ENCODE results near the gene P2RX2.

P2RX2 gene

DNA sequence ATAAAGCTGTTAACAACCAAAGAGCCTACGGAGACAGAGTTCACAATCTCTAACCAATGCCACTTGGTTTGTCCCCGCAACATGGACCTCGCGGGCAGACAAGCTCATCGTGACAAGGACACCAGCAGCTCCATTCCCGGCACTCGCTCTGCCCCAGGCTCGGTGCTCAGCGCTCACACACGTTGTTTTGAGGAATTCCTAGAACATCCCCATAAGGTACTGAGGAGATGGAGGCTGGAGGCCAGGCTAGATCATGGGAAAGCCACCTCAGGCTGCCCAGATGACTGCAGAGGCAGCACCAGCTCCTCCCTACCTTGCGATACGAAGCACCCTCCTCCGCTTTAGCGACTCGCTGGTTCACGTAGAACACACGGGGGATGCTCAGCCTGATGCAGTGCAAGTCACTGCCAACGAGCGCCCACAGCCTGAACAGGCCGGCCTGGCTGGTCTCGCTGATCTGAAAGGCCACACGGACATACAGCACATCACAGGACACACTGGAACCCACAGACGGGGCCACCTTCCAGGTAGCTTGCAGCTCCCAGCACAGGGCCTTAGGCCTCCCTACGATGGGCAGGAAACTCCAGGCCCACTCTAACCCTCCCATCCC is 30.1 kb downstream of the P2RX2 start:
- no peak for DNase-seq
- intact Hi-C loops (cut with DNase I): no loop called here

DNA sequence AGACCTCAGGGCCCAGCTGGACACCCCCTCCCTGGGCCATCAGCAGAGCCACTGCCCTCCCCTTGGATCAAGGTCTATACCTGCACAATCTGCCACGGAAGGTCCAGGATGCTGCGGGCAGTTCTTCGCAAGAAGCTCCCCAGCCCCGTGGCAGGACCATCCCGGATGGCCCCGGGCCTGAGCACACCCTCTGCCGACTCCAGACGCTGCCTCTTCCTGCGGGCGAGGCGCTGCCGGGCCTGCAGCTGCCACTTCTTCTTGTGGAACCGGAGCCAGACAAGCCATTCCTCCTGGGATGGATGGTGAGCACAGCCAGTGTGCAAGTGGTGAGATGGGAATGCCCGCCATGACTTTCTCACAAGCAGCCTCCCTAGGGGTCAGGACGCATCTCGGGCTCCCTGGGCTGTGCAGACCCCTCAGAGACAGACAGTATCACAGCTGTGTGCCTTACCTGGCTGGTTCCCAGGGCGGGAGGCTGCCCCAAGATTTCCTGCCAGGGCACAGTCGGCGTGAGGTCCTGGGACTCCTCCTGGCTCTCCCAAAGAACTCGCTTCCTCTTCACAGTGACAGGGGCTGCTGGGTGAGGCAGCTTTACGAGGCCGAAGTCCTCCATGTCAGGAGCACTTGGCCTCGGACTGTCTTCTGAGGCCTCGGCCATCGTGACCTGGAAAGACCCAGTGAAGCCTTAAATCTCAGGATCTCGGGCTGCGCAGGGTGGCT is 30.8 kb downstream of the P2RX2 start:
- intact Hi-C loops (cut with DNase I): no loop called here
- DNase-seq: no peak

DNA sequence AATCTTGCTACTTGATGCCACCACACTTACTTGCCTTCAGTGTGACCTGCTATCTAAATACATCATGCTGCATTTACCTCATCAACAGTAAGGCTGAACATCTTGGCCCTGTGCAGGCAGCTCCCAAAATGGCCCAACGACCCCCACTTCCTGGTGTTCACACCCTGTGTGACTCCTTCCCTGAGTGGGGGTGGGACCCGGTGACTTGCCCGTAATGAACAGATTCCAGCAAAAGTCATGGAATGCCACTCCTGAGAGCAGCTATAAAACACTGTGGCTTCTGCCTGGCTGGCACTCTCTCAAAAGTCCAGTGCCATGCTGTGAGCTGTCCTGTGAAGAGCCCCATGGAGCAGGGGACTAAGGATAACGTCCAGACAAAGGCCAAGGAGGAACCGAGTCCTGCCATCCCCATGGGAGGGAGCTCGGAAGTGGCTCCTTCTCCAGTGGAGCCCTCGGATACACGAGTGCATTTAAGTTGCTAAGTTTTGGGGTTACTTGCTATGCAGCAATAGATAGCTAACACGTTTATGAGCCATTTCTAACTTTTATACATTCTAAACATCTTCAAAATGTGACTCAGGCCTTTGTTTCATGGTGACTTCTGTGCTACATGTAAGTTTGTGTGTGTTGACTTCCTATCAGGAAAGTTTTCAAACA is 33.0 kb downstream of the P2RX2 start:
- DNase-seq: no peak
- intact Hi-C loops (cut with DNase I): no loop called here

DNA sequence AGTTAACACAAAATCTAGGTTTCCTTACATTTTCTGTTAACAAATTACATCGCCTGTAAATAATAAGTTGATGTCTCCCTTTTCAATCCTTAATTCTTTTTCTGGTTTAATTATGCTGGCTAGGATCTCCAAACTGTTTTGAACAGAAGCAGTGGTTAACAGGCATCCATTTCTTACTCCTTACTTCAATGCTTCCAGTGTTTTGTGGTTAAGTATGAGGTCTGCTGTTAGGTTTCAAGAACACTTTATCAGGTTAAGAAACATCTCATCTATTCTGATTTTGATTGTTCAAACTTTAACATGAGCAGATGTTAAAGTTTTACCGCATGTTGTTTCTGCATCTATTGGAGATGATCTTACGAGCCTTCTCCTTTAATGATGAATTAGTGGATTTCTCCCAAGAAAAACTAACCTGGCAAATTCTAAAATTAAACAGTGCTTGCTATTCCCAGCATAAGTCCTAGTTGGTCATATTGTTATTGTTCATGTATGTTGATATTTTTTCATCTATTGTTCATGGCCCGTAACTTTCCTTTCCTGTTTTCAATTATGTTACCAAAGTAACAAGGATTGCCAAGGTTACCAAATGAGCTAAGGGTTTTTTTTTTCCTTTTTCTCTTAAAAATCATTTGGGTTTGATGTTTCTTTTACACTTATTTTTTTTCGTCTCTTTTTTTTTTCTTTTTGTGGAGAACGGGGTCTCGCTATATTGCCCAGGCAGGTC is 35.2 kb downstream of the P2RX2 start:
- DNase-seq: no peak
- intact Hi-C loops (cut with DNase I): no loop called here

DNA sequence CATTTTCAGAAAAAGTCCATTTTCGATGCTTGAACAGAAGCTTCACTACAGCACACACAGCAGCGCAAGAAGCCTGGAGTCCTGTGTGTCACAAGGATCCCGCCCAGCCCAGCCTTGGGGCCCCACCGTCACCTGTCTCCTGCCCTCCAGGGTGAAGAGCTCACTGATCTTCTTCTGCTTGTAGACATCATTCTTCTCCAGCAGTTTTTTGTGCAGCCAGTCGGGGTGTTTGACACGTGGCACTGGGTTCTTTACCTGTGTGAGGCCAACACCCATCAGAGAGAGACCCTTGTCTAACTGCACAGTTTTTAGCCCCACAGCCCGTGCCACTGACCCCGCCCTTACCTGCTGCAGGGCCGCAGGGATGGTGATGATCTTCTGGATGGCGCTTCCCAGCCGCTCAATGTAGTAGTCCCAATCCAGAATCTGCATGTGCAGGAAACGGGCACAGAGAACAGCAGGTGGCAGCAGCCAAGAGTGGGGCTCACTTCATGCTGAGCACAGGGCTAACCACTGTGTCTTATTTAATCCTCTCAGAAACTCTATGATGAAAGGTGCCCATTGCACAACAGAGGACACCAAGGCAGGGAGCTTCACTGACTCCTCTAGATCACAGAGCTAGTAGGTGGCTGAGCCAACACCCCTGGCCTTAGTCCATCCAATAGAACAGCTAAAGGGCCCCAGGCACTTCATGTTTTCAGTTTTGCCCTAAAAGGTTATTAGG is 38.6 kb downstream of the P2RX2 start:
- intact Hi-C loops (cut with DNase I): no loop called here
- no peak for DNase-seq

DNA sequence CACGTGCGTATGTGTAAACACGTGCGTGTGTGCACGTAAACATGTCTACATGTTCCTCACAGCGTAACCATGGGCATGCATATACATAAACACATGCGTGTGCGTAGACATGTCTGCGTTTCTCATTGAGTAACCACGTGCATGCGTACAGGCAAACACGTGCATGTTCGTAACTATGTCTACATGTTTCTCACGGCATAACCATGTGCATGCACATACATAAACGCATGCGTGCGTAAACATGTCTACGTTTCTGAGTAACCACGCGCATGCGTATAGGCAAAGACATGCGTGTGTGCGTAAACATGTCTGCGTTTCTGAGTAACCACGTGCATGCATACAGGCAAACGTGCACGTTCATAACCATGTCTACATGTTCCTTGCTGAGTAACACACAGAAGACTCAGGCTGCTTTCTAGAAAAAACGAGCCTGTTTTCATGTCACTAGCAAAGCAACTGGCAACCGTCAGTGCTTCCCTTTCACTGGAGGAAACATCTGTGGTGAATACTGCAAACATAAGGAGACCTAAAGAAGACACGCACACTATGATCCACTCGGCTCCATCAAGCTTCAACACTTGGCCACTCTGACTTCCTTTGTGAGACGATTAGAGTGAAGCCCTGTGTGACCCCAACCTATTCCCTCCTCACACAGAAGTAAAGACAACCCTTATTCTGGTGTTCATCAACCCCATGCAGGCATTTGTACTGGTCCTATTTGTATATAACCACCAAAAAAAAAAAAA is 39.7 kb downstream of the P2RX2 start:
- no peak for DNase-seq
- intact Hi-C loops (cut with DNase I): no loop called here

DNA sequence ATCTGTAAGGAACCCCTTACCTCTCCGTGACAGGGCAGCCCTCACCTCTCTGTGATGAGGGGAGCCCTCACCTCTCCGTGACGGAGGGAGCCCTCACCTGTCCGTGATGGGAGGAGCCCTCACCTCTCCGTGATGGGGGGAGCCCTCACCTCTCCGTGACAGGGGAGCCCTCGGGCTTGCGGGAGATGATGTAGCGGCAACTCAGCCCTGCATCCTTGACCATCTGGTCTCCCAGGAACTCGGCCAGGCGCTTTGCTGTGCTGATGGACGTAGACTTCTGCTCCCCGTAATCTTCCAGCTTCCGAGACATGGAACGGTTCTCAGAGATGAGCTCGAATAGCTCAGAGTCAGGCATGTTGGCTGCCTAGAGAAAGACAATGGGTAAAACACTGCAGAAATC is 40.6 kb downstream of the P2RX2 start:
- intact Hi-C loops (cut with DNase I): no loop called here
- DNase-seq: no peak

DNA sequence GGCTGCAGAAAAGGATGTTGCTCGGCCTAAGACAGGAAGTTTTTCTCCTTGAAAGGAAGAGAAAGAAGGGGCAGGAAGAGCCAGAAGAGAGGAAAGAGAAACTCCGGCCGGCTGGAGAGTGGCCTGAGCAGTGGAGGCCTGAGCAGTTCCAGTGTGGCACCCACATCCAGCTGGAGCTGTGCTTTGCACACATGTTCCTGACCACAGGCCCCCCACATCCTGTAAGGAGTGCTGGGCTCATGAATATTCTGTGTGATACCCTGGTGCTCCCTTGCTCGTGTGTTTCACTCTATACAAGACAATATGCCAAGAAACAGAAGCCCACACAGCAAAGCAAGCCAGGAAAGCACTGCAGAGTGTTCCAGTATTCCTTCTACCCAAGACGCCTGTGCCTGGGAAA is 41.5 kb downstream of the P2RX2 start:
- DNase-seq: no peak
- intact Hi-C loops (cut with DNase I): no loop called here

DNA sequence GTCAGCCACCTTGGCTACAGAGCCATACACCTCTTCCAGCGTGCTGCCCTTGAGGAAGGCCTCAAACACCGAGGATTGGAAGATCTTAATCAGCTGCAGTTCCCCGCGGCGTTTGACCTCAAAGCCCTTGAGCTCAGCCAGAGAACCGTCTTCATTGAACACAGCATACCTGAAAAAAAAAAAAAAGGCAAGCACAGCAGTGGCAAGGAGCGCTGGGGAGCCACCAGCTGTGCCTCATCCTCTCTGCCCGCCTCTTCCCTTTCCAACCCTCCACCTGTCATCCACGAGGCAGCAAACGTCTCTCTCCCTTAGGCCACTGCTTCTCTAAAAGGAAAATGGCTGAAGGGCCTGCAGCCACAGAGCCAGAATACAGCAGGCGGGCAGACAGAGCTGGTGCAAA is 42.4 kb downstream of the P2RX2 start:
- no peak for DNase-seq
- intact Hi-C loops (cut with DNase I): no loop called here

DNA sequence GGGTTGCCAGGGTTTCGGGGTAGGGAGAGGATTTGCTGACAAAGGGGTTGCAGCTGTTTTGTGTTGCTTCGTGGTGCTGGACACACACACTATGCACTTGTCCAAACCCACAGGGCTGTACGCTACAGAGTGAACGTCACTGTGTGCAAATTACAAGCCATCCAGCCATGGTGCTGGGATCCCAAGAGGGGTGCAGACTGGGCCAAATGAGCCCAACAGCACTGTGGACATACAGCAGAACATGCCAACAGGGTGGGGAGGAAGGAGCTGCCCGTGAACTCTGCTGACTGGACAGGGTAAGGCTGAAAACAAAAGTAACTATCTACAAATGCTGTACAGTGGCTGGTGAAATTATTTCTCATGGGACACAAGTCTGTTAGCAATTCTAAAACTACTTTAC is 43.4 kb downstream of the P2RX2 start:
- no peak for DNase-seq
- intact Hi-C loops (cut with DNase I): no loop called here

DNA sequence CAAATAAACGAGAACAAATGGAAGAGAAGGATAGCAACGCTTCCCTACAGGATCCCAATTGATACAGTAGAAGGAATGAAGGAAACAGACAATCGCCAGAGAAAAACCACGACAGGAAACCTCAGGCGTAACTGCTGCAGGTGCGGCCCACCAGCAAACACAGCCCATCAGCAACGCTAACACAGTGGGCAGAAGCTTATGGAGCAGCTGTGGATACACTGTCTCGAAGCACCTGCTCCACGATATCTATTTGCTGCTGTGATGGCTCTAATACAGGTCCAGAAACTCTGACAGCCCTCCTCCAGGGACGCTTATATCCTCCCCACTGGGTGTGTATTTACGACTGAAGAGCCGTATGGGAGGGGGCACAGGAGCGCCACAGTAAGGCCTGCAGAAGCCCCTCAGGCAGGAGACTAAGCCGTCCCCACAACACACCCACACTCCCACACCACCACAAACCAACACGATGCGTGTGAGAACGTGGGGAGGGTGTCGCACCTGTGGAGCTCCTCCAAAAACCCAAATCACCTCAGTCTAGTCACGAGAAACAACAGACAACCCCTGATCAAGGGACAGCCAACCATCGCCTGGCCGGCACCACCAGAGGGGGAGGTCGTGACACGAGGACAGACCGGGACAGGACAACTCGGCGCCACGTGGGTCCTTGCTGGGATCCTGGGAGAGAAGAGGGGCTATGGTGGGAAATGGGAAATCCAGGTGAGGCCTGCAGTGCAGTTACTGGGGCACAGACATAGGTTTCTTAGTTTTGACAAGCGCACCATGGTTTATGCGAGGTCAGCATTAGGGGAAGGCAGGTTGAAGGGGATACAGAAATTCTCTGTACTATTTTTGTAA is 44.6 kb downstream of the P2RX2 start:
- intact Hi-C loops (cut with DNase I): no loop called here

DNA sequence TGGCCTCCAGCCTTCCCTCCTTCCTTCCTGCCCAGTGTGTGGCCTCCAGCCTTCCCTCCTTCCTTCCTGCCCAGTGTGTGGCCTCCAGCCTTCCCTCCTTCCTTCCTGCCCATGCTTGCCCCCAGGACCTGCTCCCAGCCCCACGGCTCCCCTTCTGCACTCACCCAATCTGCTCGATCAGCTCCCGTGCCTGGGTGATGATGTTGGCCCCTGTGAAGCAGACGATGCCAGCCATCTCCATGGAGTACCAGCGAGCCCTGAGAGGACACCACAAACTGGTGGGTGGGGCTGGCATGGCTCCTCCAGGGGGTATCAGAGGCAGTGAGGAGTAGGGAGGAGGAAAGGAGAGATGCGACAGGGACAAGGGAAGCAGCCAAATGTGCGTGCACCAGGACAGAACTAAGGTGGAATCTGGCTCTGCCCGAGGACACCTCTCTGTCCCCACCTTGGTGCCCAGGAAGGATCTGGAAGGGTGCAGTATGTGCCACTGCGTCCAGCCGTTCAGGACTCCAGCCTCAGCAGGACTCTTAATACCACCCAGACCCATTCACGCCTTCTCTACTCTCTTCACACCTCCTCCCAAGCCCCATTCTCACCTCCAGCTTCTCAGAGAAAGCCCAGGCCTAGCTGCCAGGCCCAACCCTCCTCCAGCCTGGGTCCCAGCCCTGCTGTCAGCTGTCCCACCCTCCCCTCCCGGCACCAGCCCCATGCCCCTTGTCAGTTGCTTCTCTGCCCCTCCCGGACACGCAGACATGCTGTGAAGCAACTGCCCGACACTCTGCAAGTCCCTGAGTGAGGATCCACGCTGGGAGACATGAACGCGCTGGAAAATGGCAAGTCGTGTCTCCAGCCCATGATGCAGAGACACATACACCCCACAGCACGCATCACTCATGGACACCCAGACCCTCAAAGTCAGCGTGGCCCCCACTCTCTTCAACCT is 45.9 kb downstream of the P2RX2 start:
- no peak for DNase-seq
- intact Hi-C loops (cut with DNase I): no loop called here

More for the DNA sequence above, 44.6 kb downstream of the P2RX2 start:
- DNase-seq: no peak

DNA sequence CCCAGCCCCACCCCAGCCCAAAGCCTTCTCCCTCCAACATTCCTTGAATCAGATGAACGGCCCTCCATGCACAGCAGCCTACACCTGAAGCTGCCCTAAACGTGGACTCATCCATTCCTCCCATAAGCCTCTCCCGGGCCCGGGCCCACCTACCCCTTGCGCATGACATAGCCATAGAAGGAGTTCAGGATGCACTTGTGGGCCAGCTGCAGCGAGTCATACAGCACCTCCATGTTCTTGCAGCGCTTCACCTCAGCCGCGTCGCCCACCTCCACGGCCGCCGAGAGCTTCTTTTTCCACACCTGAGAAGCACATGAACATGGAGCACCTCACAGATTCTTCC is 46.5 kb downstream of the P2RX2 start:
- intact Hi-C loops (cut with DNase I): no loop called here
- DNase-seq: no peak

DNA sequence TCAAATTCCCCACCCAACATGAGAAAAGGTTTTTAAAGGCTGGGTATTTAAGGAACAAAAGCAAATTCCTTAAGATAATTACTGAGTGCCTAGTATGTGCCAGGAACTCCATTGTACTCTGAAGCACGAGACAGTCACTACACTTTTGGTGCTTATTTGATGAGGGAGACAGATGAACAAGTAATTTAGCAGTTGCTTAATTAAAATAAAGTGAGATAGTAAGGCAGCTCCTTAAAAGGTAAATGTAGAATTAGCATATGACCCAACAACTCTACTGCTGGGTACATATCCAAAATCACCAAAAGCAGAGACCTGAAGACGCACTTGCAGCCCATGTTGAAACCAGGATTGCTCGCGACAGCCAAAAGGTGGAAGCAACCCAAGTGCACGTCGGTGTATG is 47.2 kb downstream of the P2RX2 start:
- DNase-seq: no peak
- intact Hi-C loops (cut with DNase I): no loop called here

DNA sequence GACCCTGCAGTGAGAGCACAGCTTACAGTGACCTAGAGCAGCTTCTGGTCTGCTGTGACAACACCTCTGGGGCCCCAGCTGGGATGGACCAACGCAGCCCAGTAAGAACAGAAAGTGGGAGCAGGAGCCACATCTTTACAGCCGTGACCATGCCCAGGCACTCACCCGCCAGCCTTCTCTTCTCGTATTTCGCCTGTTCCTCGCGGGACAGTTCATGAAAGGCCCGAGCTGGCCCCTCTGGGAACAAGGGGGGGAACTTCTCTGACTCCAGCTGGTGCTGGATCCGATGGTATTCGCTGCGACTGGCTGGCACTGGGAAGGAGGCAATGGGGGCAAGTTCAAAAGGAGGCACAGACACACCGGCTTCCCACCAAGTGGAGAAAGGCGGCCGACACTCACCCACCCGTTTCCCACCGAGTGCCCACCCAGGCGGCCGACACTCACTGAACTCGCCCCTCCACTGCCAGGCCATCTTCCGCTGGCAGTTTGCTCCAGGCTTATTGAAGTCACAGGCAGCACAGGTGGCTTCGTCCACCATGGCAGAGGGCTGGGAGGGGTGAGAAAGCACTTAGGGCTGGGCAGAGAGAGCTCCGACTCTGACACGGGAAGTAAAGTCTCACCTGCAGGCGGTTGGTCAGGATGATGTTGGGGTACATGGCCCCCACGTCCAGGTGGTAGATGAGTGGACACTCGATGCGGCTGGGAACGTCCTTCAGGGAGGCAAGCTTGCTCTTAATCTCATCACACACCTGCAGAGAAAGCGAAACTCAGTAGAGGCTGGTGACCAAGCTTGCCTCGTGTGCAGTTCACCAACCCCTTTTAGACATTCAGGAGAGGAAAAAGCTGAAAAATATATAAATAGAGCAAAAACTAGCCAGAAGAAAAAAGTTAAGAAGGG is 49.9 kb downstream of the P2RX2 start:
- no peak for DNase-seq
- intact Hi-C loops (cut with DNase I): no loop called here

Measured in head of caudate nucleus (tissue), 42 donors.